Neural progenitor cell (in vitro differentiated cells): ENCODE measurements around the gene DOK3. TPM values are rescaled to one million over a fixed set of nuclear protein-coding genes. Genes with fewer than 3 reads are reported as not detected.
A peak's percentile ranks its signal among the peaks of the same experiment; 100 is the strongest.

ENCODE experiments used
- DNase-seq: peaks from one replicate; pipeline ENCODE4 v3.0.0-alpha.2; 2016; ENCODE audit warnings: low spot score
- H2AFZ ChIP-seq: fragments of 200-600 bp; sonication (generic); replicated peaks from 2 replicates; pipeline ENCODE4 v1.6.1; 2016; ENCODE audit warnings: antibody characterized with exemption
- H3F3A ChIP-seq: fragments of 200-600 bp; sonication (generic); 2 replicates; pipeline ENCODE4 v1.6.1; 2016; ENCODE audit warnings: antibody characterized with exemption, low read depth
- H3K27ac ChIP-seq: fragments of 200-600 bp; sonication (generic); 2 replicates; pipeline ENCODE4 v1.5.1; 2016; ENCODE audit warnings: mild to moderate bottlenecking
- H3K27me3 ChIP-seq: fragments of 200-600 bp; sonication (generic); 2 replicates; pipeline ENCODE4 v1.6.1; 2016; ENCODE audit warnings: mild to moderate bottlenecking, moderate library complexity
- H3K36me3 ChIP-seq: fragments of 200-600 bp; sonication (generic); 2 replicates; pipeline ENCODE4 v1.5.1; 2016
- H3K4me1 ChIP-seq: fragments of 200-600 bp; sonication (generic); 2 replicates; pipeline ENCODE4 v1.6.1; 2016; ENCODE audit warnings: mixed run types
- H3K4me2 ChIP-seq: fragments of 200-600 bp; sonication (generic); 2 replicates; pipeline ENCODE4 v1.6.1; 2016
- H3K4me3 ChIP-seq: fragments of 200-600 bp; sonication (generic); 2 replicates; pipeline ENCODE4 v1.5.1; 2016
- H3K79me2 ChIP-seq: fragments of 200-600 bp; sonication (generic); 2 replicates; pipeline ENCODE4 v1.6.1; 2016; ENCODE audit warnings: low read depth
- H3K9ac ChIP-seq: fragments of 200-600 bp; sonication (generic); 2 replicates; pipeline ENCODE4 v1.6.1; 2016
- H3K9me3 ChIP-seq: fragments of 200-600 bp; sonication (generic); 2 replicates; pipeline ENCODE4 v1.5.1; 2016; ENCODE audit warnings: low read depth
- H4K20me1 ChIP-seq: fragments of 200-600 bp; sonication (generic); 2 replicates; pipeline ENCODE4 v1.6.1; 2016; ENCODE audit warnings: low read depth
- H3K27ac Mint-ChIP-seq: 3 replicates; pipeline ENCODE4 v1.8.0; 2021; ENCODE audit warnings: mixed read lengths
- H3K27me3 Mint-ChIP-seq: 2 replicates; pipeline ENCODE4 v1.8.0; 2022; ENCODE audit warnings: low read depth, mild to moderate bottlenecking, inconsistent platforms, moderate library complexity, mixed read lengths; ENCODE audit not compliant: insufficient read depth
- H3K36me3 Mint-ChIP-seq: 3 replicates; pipeline ENCODE4 v1.8.0; 2021; ENCODE audit warnings: mixed read lengths
- H3K4me1 Mint-ChIP-seq: 3 replicates; pipeline ENCODE4 v1.8.0; 2021; ENCODE audit warnings: mixed read lengths
- H3K4me3 Mint-ChIP-seq: 3 replicates; pipeline ENCODE4 v1.8.0; 2021; ENCODE audit warnings: mild to moderate bottlenecking, moderate library complexity, mixed read lengths
- H3K9me3 Mint-ChIP-seq: 3 replicates; pipeline ENCODE4 v1.8.0; 2020; ENCODE audit warnings: mixed read lengths
- EZH2 ChIP-seq: fragments of 200-600 bp; sonication (generic); IDR thresholded peaks from 2 replicates; pipeline ENCODE4 v1.6.1; 2017; ENCODE audit warnings: antibody characterized with exemption, mild to moderate bottlenecking, moderate library complexity
- EZH2phosphoT487 ChIP-seq: fragments of 200-600 bp; sonication (generic); IDR thresholded peaks from 2 replicates; pipeline ENCODE4 v1.6.1; 2017; ENCODE audit warnings: antibody characterized with exemption
- total RNA-seq: library from RNA; depleted of rRNA; stranded (reverse); fragments of >200 nt; gene quantifications from 2 replicates; pipeline ENCODE4 v1.2.3, GENCODE V29; 2015; ENCODE audit warnings: low replicate concordance
- TF ChIP-seq, protein P1 (sequence below): fragments of 200-600 bp; sonication (generic); IDR thresholded peaks from 2 replicates; pipeline ENCODE4 v1.5.1; 2017; ENCODE audit warnings: antibody characterized with exemption, mild to moderate bottlenecking

Gene DOK3
- total RNA-seq, 1 donor from 2014 or later, result 0.54 TPM

GRCh38 chr5:177553671-177554429, 44.2 kb upstream of the DOK3 start:
- Histone ChIP-seq H4K20me1 (peaks cover 48% of the 10 kb centered on the region), H3K9me3 (no peaks in the 10 kb centered on the region), H3K9ac (peak overlapping the region; percentile 77), H2AFZ (peak overlapping the region; percentile 43), H3K27ac (no peak overlapping the region), H3K79me2 (peaks cover 51% of the 10 kb centered on the region), H3F3A (peaks cover 11% of the 10 kb centered on the region), H3K36me3 (no peaks in the 10 kb centered on the region), H3K4me2 (peak overlapping the region; percentile 83), H3K4me1 (peaks cover 12% of the 10 kb centered on the region), H3K4me3 (peak overlapping the region; percentile 91), H3K27me3 (no peaks in the 10 kb centered on the region)
- Mint-ChIP-seq H3K27me3 (peaks cover 2% of the 10 kb centered on the region), H3K4me3 (peak overlapping the region; percentile 88), H3K4me1 (peaks cover 20% of the 10 kb centered on the region), H3K9me3 (no peaks in the 10 kb centered on the region), H3K36me3 (peaks cover 7% of the 10 kb centered on the region), H3K27ac (no peak overlapping the region)
- TF ChIP-seq EZH2 (no peak), EZH2phosphoT487 (no peak)
- TF ChIP-seq, protein P1, sequence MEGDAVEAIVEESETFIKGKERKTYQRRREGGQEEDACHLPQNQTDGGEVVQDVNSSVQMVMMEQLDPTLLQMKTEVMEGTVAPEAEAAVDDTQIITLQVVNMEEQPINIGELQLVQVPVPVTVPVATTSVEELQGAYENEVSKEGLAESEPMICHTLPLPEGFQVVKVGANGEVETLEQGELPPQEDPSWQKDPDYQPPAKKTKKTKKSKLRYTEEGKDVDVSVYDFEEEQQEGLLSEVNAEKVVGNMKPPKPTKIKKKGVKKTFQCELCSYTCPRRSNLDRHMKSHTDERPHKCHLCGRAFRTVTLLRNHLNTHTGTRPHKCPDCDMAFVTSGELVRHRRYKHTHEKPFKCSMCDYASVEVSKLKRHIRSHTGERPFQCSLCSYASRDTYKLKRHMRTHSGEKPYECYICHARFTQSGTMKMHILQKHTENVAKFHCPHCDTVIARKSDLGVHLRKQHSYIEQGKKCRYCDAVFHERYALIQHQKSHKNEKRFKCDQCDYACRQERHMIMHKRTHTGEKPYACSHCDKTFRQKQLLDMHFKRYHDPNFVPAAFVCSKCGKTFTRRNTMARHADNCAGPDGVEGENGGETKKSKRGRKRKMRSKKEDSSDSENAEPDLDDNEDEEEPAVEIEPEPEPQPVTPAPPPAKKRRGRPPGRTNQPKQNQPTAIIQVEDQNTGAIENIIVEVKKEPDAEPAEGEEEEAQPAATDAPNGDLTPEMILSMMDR, result no peak
- peak; percentile 49 for DNase-seq

DNA sequence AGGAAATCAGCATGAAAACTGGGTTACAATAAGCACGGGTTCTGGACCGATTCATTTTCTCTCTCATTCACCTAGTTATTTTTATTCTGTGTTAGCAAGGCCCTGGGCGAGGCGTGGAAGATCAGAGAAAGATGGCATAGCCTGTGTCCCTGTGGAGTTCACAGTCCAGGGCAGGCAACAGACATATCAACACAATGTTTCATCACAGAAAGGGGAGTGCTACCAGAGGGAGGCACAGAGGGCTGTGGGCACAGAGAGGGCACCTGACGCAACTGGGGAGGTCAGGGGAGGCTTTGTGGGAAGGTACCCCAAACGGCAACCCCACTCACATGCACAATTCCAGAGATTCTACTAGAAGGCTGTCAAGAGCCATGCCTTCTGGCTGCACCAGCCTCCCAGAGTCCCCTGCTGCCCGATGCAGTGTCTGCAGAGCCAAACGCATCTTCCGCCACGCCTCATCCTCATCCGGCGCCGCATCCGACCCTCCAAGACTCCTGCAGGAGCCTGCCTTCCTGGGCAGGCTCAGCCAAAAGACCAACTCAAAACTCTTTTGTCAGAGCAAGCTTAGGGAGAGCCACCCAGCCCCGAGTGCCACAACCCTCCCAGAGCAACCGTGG, 43.3 kb upstream of the DOK3 start:
- TF ChIP-seq EZH2 (no peak), EZH2phosphoT487 (no peak)
- TF ChIP-seq, protein P1, result no peak
- Histone ChIP-seq H4K20me1 (peaks cover 57% of the 10 kb centered on the region), H3K9me3 (no peaks in the 10 kb centered on the region), H3K36me3 (no peaks in the 10 kb centered on the region), H3K27ac (no peak overlapping the region), H3K9ac (no peak overlapping the region), H3K27me3 (no peaks in the 10 kb centered on the region), H3F3A (peaks cover 11% of the 10 kb centered on the region), H2AFZ (no peak overlapping the region), H3K4me1 (peaks cover 12% of the 10 kb centered on the region), H3K4me2 (peak overlapping the region; percentile 83), H3K79me2 (peaks cover 60% of the 10 kb centered on the region), H3K4me3 (peak overlapping the region; percentile 91)
- Mint-ChIP-seq H3K4me1 (peaks cover 20% of the 10 kb centered on the region), H3K27ac (peak overlapping the region; percentile 21), H3K27me3 (peaks cover 2% of the 10 kb centered on the region), H3K4me3 (peak overlapping the region; percentile 88), H3K9me3 (no peaks in the 10 kb centered on the region), H3K36me3 (peaks cover 12% of the 10 kb centered on the region)
- DNase-seq, result peak; percentile 20

GRCh38 chr5:177550122-177550521, 40.5 kb upstream of the DOK3 start:
- H3K9me3 ChIP-seq, result no peaks in the 10 kb centered on the region
- no peak overlapping the region for H3K27ac ChIP-seq
- H4K20me1 ChIP-seq, result peaks cover 83% of the 10 kb centered on the region
- H3K4me2 ChIP-seq, result no peak overlapping the region
- TF ChIP-seq EZH2phosphoT487 (no peak), EZH2 (no peak)
- TF ChIP-seq, protein P1, result no peak
- peaks cover 14% of the 10 kb centered on the region for H3F3A ChIP-seq
- H3K36me3 ChIP-seq, result no peaks in the 10 kb centered on the region
- peaks cover 13% of the 10 kb centered on the region for H3K36me3 Mint-ChIP-seq
- peaks cover 9% of the 10 kb centered on the region for H3K4me1 ChIP-seq
- peaks cover 2% of the 10 kb centered on the region for H3K27me3 Mint-ChIP-seq
- H2AFZ ChIP-seq, result no peak overlapping the region
- H3K9me3 Mint-ChIP-seq, result no peaks in the 10 kb centered on the region
- H3K27ac Mint-ChIP-seq, result no peak overlapping the region
- no peak overlapping the region for H3K9ac ChIP-seq
- peaks cover 86% of the 10 kb centered on the region for H3K79me2 ChIP-seq
- H3K27me3 ChIP-seq, result no peaks in the 10 kb centered on the region
- no peak overlapping the region for H3K4me3 Mint-ChIP-seq
- H3K4me3 ChIP-seq, result no peak overlapping the region
- DNase-seq, result no peak
- H3K4me1 Mint-ChIP-seq, result peaks cover 34% of the 10 kb centered on the region
